Fibroblast of mammary gland (primary cell): ENCODE measurements around the gene DHPS.
"Not testable (repeated sequence)": the region's sequence is repeated elsewhere in the genome, so short reads cannot be mapped to it uniquely, and the experiment has no call there.

Experiments
- DNase-seq: peaks from one replicate; pipeline ENCODE4 v3.0.0-alpha.2; 2010; ENCODE audit warnings: low read depth
- H3K4me3 ChIP-seq: 2 replicates; pipeline ENCODE4 v1.5.1; 2011; ENCODE audit warnings: low read depth, mild to moderate bottlenecking, low read length, moderate library complexity; ENCODE audit not compliant: control insufficient read depth
- TF ChIP-seq, protein P1 (sequence below): conservative IDR thresholded peaks from 2 replicates; pipeline ENCODE4 v1.5.1; 2011; ENCODE audit warnings: low read depth, low read length, inconsistent platforms; ENCODE audit not compliant: control insufficient read depth, insufficient read depth

The DHPS gene

DNA sequence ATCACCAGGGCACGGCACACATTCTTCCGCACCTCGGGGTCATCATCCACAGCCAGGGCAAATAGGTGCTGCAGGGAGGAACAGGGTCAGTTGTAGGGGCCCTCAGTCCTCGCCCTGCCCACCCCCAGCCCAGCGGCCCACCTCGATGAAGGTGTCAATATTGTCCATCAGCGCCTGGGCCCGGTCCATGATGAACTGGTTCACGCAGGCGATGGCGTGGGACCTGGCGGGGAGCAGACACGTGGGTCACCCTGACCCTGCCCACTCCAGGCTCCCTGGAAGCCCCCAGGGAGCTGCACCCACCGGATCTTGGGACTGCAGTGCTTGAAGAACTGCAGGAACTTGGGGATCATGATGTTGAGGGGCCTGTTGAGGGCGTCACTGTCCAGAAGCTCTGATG lies 33.4 kb upstream of the DHPS start:
- no peak for DNase-seq
- H3K4me3 ChIP-seq = no peak overlapping the region
- TF ChIP-seq, protein P1, sequence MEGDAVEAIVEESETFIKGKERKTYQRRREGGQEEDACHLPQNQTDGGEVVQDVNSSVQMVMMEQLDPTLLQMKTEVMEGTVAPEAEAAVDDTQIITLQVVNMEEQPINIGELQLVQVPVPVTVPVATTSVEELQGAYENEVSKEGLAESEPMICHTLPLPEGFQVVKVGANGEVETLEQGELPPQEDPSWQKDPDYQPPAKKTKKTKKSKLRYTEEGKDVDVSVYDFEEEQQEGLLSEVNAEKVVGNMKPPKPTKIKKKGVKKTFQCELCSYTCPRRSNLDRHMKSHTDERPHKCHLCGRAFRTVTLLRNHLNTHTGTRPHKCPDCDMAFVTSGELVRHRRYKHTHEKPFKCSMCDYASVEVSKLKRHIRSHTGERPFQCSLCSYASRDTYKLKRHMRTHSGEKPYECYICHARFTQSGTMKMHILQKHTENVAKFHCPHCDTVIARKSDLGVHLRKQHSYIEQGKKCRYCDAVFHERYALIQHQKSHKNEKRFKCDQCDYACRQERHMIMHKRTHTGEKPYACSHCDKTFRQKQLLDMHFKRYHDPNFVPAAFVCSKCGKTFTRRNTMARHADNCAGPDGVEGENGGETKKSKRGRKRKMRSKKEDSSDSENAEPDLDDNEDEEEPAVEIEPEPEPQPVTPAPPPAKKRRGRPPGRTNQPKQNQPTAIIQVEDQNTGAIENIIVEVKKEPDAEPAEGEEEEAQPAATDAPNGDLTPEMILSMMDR = no peak

DNA sequence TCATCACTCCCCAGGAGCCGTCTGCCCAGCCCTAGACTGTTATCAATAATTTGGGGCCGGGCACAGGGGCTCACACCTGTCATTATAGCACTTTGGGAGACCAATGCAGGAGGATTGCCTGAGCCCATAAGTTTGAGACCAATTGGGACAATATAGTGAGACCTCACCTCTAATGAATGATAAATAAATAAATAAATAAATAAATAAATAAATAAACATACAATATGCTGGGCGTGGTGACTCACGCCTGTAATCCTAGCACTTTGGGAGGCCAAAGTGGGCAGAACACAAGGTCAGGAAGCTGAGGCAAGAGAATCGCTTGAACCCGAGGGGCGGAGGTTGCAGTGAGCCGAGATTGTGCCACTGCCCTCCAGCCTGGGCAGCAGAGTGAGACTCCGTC lies 31.6 kb upstream of the DHPS start:
- not testable (repeated sequence) for H3K4me3 ChIP-seq, DNase-seq

DNA sequence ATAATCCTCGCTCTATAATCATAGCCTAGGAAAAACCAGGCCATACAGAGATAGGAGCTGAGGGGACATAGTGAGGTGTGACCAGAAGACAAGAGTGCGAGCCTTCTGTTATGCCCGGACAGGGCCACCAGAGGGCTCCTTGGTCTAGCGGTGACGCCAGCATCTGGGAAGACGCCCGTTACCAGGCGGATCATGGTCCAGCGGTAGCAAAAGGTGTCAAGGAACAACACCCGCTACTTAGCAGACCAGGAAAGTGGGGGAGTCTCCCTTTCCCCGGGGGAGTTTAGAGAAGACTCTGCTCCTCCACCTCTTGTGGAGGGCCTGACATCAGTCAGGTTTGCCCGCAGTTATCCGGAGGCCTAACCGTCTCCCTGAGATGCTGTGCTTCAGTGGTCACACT lies 30.4 kb upstream of the DHPS start:
- H3K4me3 ChIP-seq, DNase-seq: not testable (repeated sequence)

DNA sequence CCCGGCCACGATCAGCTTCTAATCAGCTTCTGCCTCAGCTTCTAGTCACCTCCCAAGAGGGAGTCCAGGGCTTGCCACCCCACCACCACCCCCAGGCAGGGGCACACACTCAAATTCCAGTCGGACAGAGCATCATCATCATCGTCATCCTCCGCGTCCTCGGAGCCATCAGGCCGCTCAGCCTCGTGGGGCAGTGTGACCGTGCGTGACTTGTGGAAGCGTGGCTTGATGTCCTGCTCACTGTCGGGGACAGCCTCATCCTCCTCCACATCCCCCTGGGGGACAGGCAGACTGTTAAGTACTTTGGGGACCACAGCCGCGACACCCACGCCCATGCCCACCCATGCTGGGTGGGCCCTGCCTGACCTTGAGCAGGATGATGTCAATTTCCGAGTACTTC lies 29.5 kb upstream of the DHPS start:
- DNase-seq = no peak
- TF ChIP-seq, protein P1 = no peak
- H3K4me3 ChIP-seq = no peak overlapping the region

DNA sequence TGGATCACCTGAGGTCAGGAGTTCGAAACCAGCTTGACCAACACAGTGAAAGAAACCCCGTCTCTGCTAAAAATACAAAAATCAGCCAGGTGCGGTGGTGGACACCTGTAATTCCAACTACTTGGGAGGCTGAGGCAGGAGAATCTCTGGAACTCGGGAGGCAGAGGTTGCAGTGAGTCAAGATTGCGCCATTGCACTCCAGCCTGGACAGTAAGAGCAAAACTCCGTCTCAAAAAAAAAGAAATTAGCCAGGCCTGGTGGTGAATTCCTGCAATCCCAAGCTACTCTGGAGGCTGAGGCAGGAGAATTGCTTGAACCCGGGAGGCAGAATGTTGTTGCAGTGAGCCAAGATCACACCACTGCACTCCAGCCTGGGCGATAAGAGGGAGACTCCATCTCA lies 27.0 kb upstream of the DHPS start:
- no peak for DNase-seq
- TF ChIP-seq, protein P1 = no peak
- no peak overlapping the region for H3K4me3 ChIP-seq

DNA sequence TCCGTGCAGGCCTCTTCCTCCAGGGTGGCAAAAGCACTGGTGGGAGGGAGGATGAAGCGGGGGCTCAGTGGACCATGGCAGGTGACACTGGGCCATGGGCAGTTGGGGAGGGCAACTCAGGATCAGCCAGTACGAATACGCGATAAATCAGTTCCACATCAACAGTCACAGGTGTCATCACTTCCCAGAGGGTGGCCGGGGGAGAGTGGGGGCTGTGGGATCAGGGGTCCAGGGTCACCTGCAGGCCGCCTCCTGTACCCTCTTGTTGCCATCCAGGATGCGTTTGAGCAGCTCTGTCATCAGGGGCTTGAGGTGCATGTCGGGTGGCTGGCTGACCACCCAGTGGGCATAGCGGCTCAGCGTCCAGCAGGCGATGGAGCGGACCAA lies 24.6 kb upstream of the DHPS start:
- TF ChIP-seq, protein P1 = no peak
- no peak overlapping the region for H3K4me3 ChIP-seq
- DNase-seq = no peak

DNA sequence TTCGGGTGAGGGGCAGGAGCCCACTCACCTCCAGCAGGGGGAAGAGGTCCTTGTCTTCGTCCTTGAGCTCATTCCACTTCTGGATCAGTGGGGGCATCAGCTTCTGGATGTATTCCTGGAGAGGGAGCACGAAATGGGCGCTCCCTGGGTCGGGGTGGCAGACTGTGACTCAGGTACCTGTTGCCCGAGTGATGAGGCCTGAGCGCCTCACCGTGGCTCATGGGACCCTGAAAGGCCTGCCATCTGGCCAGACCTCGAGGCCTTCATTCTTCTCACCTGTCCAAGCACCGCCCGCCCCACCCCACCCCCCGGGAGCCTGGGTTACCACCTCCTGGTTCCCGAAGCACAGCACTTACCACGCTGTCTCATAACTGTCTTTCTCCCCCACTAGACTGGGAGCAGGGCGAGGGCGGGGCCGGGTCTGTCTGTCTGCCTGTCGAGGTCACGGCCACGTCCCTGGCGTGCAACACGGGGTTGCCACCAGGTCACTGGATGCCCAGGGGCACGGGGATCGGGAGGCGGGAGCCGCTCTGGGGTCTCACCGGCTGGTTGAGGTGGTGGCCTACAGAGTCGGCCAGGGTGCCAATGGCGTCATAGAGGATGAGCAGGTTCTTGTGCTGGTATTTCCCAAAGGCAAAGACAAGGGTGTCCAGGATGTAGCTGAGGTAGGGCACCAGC lies 24.1 kb upstream of the DHPS start:
- no peak for DNase-seq
- TF ChIP-seq, protein P1 = no peak
- no peak overlapping the region for H3K4me3 ChIP-seq

DNA sequence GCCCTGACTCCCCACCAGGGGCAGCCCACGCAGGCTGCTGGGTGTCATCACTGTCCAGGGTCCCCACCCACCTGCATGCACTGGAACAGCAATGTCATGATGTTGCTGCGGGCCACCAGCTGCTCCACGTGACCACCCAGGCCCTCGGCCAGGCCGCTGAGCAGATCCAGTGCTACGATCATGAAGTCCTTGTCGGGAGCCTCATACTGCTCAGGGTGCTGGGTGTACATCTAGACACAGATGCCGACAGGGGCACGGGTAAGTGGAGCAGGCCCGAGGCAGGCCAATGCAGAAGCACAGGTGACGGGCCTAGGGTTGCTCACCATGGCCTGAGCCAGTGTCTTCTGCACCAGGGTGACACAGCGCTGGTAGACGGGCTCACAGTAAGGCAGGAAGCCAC lies 23.5 kb upstream of the DHPS start:
- TF ChIP-seq, protein P1 = no peak
- H3K4me3 ChIP-seq = no peak overlapping the region
- DNase-seq = no peak
